ENCODE results near the gene TCEAL7.

DNA sequence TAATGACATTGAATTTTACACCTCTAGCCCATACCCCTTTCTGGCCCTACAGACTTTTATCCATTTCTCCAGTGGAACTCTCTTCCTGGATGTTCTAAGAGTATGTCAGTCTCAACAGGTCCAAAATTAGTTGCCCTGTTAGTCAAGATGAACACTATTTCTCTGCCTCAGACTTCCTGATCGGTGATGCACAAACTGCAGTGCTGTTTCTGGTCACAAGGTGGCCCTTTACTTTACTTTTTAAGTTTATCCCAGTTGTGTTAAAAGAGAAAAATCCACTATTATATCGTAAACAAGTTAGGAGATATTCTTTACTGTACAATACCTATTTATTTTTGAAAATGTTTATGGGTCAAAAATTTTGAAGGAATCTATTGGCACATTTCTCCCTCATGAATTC, 13.1 kb downstream of the TCEAL7 start:
- TF ChIP-seq, protein P1, sequence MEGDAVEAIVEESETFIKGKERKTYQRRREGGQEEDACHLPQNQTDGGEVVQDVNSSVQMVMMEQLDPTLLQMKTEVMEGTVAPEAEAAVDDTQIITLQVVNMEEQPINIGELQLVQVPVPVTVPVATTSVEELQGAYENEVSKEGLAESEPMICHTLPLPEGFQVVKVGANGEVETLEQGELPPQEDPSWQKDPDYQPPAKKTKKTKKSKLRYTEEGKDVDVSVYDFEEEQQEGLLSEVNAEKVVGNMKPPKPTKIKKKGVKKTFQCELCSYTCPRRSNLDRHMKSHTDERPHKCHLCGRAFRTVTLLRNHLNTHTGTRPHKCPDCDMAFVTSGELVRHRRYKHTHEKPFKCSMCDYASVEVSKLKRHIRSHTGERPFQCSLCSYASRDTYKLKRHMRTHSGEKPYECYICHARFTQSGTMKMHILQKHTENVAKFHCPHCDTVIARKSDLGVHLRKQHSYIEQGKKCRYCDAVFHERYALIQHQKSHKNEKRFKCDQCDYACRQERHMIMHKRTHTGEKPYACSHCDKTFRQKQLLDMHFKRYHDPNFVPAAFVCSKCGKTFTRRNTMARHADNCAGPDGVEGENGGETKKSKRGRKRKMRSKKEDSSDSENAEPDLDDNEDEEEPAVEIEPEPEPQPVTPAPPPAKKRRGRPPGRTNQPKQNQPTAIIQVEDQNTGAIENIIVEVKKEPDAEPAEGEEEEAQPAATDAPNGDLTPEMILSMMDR (conservative IDR thresholded peaks at IDR 0.05), result peak; percentile 79
- TF ChIP-seq EZH2 (IDR thresholded peaks at IDR 0.05; ENCODE audit: low read depth), result no peak

Data from PC-9 (cell line).